C4-2B (cell line): ENCODE results near the gene BTG1.

Source experiments
- H3K27ac ChIP-seq: fragments of 450-650 bp; 2 replicates; pipeline ENCODE4 v1.5.1; 2017
- CTCF ChIP-seq: fragments of 450-650 bp; conservative IDR thresholded peaks from 2 replicates; pipeline ENCODE4 v1.5.1; 2017; ENCODE audit warnings: mild to moderate bottlenecking
- ZFX ChIP-seq: fragments of 450-650 bp; IDR thresholded peaks from 2 replicates; pipeline ENCODE4 v1.6.1; 2017

Gene BTG1

GRCh38 chr12:92143686-92144630 lies 1.7 kb downstream of the BTG1 start:
- TF ChIP-seq ZFX (no peak), CTCF (peak; percentile 74)
- peak overlapping the region; percentile 97 for H3K27ac ChIP-seq

GRCh38 chr12:92143258-92143657 lies 2.4 kb downstream of the BTG1 start:
- no peak overlapping the region for H3K27ac ChIP-seq
- TF ChIP-seq CTCF (no peak), ZFX (no peak)

- no peak for TF ChIP-seq CTCF
- TF ChIP-seq ZFX, result no peak
- no peak overlapping the region for H3K27ac ChIP-seq
Measured at GRCh38 chr12:92142251-92142926, 3.3 kb downstream of the BTG1 start.

- no peak for TF ChIP-seq CTCF
- TF ChIP-seq ZFX, result no peak
- H3K27ac ChIP-seq, result no peak overlapping the region
Measured at GRCh38 chr12:92141591-92142121, 4.0 kb downstream of the BTG1 start.

- no peak overlapping the region for H3K27ac ChIP-seq
- TF ChIP-seq ZFX (no peak), CTCF (no peak)
Measured at GRCh38 chr12:92140896-92141536, 4.6 kb downstream of the BTG1 start.

- no peak for TF ChIP-seq ZFX
- TF ChIP-seq CTCF, result no peak
- H3K27ac ChIP-seq, result no peak overlapping the region
Measured at GRCh38 chr12:92140156-92140555, 5.5 kb downstream of the BTG1 start.
